Kasumi-1 (cell line): ENCODE results near the gene PLET1.

Experiments
- DNase-seq, 2 experiments: peaks; one replicate each; lab custom pipeline; 2025; lab: John Stamatoyannopoulos, UW

The PLET1 gene, protein sequence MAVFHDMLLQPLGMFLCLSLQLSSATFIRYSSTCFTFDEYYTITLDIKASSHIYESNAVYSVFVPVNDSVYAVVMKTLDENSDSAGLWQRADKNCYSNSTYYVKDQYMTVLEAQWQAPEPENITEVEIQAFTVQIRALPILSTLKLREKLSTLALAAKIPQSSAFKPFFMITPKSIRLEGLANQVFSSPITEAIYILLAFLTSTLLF

GRCh38 chr11:112260490-112260889 is at the start of gene PLET1:
PLET1 (minus strand) TSS chr11:112260860; CDS start chr11:112260589, 271 bp downstream.
- DNase-seq: no peak

DNA sequence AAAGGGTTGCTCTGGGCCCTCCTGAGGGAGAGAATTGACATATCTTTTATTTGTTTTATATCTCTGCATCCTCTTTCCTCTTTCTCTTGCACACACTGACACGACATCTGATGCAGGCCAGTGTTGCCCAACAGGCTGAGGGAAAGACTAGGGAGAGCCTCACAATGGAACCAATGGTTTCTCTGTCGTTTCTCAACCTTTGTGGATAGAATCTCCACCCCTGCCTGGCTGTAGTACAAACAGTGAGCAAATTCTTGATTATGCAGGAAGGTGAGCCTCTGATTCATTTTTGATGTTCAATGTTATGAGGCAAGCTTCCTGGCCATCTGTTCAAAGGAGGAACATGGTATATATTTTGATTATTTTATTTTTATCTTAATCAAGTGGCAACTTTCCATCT is 49.8 kb upstream of the PLET1 start:
- DNase-seq: no peak

DNA sequence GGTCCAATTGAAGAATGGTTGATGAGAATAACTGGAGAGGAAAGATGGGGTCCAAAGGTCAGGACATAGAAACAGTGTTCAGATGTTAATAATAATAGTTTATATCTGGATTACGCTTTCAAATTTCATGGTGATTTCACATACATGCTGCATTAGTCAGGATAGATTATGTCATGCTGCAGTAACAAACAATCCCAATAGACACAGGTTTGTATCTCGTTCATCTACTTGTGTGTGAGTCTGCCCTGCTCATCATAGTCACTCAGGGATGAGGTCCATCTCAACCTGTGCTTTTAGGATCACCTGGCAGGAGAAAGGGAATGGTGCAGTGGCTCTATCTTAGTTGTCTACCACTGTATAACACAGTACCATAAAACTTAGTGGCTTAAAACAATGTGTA is 48.0 kb upstream of the PLET1 start:
- no peak for DNase-seq

GRCh38 chr11:112307616-112308015 is 47.0 kb upstream of the PLET1 start:
- DNase-seq: no peak

DNA sequence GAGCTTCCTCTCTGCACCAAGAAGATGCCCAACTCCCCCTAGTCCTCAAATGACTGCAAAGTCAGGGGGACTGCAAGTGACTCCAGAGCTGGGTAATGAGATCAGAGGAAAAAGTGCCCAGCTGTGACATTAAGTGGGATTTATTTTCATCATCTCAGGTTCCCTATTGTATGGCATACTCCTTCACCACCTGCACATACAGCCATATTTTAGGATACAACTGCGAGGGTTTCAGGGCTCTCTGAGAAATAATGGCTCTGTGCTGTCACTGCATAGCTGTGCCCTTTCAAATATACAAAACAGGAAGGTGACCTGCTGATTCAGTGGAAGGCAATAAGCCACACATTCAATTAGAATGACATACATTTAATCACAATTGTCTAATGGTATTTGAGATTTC is 45.6 kb upstream of the PLET1 start:
- DNase-seq: no peak

DNA sequence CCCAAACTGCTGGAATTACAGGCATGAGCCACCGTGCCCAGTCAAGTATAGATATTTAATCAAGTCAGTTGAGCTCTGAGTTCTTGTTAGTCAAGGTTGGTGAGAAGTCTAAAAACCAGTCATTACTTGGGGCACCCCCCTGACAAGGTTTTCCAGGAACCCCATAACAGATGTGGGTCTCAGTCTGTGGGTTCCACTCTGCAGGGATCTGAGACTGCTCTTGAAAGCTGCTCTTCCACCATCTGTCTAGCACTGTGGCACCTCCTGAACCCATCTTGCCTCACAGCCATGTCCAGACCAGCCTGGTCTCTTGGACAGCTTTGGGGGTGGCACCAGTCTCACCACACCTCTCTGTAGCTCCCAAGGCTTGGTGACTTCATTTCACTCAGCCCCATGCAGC is 44.3 kb upstream of the PLET1 start:
- no peak for DNase-seq

- DNase-seq: no peak
Measured at GRCh38 chr11:112303616-112304015, 43.0 kb upstream of the PLET1 start.

- no peak for DNase-seq
Measured at GRCh38 chr11:112302226-112302868, 41.7 kb upstream of the PLET1 start.

DNA sequence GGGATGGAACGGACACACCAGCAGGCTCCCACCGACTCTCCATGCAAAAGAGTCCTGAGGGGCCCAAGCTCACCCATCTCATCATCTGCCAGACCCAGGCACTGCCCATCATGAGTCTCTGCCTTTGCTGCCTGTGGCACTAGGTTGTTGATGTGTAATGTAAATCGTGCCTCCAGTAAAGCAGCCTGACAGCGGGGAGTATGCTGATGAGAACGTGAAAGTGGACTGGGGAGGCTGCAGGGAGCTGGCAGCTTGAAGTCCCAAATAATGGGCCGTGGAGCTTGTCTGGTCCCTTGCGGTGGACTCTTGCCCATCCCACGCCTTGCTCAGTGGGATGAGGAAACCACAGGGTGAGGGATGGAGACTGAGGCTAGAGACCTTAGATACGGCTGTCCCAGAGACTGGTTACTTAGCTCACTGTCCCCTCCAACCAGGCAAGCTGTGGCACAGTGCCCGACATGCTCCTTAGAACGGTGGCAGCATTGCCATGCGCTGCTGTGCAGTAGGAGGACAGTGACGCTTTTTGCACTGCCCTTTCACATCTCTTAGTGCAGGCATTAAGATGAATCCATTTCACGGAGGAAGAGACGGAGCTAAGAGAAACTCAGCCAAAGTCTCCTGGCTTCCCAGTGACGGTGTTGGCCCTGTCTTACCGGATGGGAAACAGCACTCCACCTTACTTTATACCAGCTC is 39.6 kb upstream of the PLET1 start:
- no peak for DNase-seq

- no peak for DNase-seq
Measured at GRCh38 chr11:112298535-112298934, 37.9 kb upstream of the PLET1 start.

DNA sequence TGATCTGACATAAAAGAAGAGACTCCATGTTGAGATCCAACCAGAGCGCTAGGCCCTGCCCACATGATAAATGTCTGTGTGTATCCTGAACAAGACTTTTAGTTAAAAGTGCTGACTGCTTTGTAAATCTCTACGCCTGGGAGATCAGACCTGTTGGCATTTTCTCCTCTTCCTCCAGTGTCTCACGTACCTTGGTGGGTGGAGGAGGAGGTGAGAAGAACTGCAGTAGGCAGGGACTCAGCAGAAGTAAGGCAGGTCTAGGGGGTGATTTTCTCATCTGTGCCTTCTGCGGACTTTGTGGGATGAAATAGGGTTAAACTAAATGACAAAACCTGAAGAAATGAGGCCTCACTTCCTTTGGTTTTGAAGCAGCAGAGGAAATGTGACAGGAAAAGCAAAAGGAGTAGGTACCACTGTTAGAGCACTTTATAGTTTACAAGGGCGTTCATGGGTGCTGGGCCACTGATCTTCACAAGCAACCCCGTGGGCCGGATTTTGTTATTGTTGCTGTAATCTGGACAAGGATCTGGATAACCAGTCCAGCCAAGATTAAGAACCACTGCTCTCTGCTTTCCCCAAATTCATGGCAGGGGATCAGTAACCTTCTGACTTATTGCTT is 36.7 kb upstream of the PLET1 start:
- DNase-seq: no peak

GRCh38 chr11:112296044-112296443 is 35.4 kb upstream of the PLET1 start:
- DNase-seq: no peak

DNA sequence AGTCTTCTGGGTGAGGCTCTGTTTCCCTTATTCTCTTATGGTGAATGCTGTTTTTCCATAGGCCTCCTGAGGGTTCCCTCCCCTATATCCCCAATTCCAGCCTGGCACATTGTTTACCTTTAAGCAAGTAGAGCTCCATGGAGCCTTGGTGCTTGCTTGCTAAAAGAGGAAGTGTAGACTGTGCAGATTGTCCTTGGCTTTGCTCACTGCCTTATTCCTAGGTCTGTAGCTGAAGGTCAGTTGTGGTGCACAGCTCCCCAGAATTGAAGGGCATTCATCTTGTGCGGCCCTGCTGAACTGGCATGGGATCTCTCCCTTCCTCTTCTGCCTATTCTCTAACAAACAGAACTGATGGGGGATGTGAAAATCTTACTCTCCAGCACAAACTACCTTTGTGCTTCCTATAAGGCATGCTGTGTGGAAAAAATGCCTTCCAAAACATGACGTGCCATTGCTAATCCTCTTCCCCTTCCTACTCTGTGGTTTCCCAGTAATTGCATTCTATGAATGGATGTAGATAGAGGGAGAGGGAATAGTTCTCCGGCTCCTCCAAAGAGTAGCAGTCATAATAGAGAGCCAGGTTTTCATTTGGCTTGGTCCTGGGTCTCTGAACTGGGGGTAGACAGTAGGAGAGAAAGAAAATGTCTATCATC is 34.2 kb upstream of the PLET1 start:
- peak; percentile 35 for DNase-seq

DNA sequence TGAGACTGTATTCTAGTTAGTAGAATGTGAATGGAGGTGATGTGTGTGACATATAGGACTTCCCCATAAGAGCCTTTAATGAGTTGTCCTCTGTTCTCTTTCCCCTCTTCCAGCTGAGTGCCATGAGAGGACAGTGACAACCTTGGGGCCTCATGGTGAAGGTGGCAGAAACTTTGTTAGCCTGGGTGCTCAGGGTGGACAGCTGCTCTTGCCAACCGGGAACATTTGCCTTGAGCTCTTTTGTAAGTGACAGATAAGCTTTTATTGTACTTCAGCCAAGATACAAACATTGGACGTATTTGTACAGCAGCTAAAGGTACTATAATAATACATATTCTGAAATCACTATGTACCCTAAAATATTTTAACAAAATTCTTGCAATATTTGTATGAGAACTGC is 33.0 kb upstream of the PLET1 start:
- no peak for DNase-seq

DNA sequence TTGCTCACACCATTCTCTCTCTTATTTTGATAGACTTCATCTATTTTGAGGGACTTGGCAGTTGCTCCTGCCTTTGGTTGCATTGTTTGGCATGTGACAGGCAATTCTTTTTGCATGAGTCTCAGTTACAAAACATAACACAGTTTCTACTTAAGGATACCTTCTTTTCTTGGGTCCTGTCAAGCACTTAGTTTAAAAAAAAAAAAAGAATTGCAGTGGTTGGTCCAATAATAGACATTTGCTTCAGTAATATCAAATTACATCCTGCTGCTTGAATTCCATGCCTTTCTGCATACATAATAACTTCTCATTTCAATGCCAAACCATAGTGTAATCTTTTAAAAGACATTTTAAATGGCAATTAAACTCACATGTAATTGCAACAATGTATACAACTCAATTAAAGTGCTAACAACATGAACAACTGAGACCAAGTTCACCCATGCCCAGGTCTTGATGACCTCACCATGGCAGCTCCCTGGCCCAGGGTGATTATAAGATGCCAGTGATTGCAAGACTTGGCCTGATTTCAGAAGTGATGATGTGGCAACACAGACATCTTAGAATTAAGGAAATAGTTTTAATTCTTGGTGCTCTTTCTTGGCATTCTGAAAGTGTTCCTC is 32.2 kb upstream of the PLET1 start:
- DNase-seq: no peak

DNA sequence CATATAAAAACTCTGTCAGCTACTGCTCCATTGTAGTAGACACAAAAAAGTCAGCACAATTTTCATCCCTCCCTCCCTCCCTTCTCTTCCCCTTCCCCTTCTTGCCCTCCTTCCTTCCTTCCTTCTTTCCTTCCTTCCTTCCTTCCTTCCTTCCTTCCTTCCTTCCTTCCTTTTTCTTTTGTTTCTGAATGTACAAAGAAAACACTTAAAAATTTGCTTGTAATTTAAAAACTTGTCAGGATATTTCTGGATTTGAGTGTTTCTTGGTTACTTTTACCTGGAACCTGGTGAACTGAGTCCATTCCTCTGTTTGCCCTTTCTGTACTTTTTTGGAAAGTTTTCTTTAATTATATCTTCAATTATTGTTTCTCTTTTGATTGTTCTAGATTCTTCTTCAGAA is 31.5 kb upstream of the PLET1 start:
- DNase-seq: no peak

GRCh38 chr11:112291191-112291590 is 30.5 kb upstream of the PLET1 start:
- no peak for DNase-seq

- DNase-seq: no peak
Measured at GRCh38 chr11:112290493-112290850, 29.8 kb upstream of the PLET1 start.

DNA sequence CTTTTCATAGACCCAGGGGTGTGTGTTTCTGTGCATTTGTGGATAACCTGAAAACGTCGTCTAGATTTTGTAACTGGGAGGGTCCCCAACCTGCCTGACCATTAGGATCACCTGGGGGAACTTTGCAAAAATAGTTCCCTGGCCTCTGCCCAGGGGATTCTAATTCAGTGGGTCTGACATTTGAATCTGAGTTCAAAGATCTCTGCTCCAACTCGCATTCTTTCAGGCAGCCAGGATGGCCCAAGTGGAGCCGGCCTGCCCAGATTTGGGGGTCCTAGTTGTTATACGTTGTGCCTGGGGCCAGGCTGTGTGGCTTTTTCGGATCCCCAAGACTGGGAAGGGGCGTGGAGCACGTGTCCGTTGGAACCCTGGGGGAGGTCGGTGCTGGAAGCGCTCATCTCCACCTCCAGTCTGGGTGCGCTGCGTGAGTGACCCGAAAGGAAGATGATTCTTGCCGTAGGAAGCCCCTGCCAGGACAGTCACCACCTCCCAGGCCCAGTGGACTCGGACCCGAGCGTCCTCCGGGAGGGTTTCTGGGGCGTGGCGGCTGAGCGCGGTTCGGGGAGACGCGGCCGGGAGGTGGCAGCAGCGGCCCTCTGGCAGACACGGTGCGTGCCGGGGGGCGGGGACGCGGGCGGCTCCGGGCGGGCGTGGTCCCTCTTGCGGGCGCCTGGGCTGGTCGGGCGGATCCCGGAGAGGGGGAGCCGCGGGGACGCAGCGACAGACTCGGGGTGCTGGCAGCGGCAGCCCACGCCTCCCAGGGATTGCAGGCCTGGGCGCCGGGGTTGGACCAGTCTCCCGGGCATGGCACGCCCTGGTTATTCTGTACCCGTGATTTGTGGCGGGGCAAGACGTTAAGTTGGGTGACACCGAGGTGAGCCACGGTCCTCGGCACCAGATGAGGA is 29.2 kb upstream of the PLET1 start:
- peak; percentile 36 to 46 for DNase-seq

DNA sequence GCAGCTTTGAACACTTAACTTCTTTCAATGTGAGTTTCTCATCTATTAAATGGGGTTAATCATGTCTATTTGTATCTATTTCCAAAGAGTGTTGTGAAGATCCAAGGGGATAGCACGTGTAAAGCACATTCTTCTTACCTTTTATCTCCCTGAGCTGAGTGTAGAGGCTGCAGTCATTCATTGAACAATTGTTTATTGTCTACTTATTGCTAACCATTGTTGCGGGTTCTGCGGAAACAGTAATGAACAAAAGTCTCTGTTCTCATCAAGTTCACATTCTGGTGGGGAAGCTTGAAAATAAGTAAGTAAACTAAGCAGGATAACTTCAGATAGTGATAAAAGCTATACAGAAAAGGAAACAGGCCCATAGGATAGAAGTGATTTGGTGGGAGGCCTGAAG is 27.4 kb upstream of the PLET1 start:
- no peak for DNase-seq

DNA sequence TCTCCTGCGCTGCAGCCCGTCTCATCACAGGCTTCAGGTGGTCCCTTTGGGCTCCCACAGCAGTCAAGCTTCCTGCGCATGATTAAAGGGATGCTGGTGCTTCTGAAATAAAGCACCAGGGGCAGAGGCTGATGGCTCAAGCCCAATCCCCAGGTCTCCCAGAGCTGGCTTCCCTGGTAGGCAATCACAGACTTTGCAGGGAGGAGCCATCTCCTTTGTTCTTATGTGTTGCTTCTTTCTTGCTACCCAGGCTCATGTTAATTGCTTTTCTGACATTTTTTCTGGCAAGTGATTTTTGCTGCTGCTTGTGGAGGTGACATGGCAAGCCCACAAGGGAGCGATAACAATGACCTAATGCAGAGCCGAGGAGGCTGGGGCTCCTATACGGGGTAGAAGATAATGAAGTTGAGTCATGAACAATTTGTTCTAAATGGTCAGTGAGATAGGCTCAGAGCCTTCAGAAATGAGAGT is 25.2 kb upstream of the PLET1 start:
- no peak for DNase-seq
